ENCODE data around the gene TERT.

- TF ChIP-seq CTCF (IDR thresholded peaks at IDR 0.05), result no peak
- TF ChIP-seq POLR2A (IDR thresholded peaks at IDR 0.05), result no peak
- TF ChIP-seq POLR2AphosphoS5 (IDR thresholded peaks at IDR 0.05), result no peak
- TF ChIP-seq EP300 (IDR thresholded peaks at IDR 0.05), result no peak
Measured at GRCh38 chr5:1265461-1266455, 29.1 kb downstream of the TERT start.

Data from stomach (tissue), 4 donors.